Inflammatory macrophage treated with lipopolysaccharide for 1 hour (primary cell): ENCODE results near the gene SLIT3.

Experiments used
- DNase-seq, 2 donors: peaks; one replicate each; pipeline ENCODE4 v3.0.0-alpha.2; 2020 to 2022

SLIT3 gene

GRCh38 chr5:168910874-168911273, 390.1 kb downstream of the SLIT3 start:
- DNase-seq: no peak

DNA sequence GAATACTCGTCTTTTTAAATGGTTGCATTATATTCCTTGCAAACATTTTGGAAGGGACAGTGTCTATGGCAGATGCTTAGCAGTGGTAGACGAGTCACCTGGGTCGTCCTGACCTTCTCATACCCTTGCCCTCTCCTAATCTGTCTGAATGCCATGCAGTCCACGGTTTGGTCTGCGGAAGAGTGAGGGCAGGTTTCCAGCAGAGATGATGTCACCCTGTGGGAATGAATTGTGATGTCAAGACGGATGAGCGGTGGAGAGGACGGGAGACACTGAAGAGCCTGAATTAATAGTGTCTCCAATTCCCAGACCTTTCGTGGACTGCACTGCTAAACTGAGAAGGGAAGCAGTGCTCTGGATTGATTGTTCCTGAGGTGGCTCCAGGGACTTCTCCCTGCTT, 392.7 kb downstream of the SLIT3 start:
- DNase-seq: no peak

- DNase-seq: no peak
These were observed 397.9 kb downstream of the SLIT3 start for GRCh38 chr5:168903061-168903460.

GRCh38 chr5:168899673-168900072, 401.3 kb downstream of the SLIT3 start:
- no peak for DNase-seq

DNA sequence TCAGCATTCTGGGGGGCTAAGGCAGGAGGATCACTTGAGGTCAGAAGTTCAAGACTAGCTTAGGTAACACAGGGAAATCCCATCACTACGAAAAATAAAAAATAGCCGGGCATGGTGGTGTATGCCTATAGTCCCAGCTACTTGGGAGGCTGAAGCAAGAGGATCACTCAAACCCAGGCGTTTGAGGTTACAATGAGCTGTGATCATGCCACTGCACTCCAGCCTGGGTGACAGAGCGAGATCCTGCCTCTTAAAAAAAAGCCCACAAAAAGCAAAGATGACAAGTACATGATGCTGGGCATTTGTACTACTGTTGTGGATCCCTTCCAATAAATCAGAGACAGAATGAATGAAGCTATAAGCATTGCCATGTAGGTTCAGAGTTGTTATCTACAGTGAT, 401.7 kb downstream of the SLIT3 start:
- no peak for DNase-seq

DNA sequence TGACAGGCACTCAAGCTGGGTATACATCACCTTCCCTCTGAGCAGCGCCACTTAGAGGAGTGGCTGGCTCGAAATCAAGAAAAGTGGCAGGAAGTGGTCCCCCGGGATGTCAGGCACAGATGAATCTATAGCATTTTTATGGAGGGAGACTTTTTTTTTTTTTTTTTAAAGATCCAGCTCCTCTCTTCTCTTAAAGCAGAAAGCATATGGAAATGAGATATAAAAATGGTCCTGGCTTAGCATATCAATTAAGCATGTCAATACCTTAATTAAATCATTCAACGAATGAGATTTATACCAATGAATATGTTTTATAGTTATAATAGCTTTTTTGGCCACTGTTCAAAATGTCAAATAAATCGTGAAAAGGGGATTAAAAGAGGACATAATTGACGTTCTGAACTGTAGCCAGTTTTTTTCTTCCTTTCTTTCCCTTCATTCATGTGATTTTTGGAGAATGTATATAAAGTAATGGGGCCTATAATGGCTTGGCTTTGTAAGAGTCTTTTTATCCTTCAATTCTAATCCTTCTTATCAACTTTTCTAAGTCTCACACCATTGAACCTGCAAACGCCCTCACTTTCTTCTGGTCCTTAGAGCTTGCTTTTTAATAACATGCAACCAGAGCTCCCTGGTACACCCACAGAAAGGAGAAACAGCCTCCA, 402.6 kb downstream of the SLIT3 start:
- DNase-seq: no peak

DNA sequence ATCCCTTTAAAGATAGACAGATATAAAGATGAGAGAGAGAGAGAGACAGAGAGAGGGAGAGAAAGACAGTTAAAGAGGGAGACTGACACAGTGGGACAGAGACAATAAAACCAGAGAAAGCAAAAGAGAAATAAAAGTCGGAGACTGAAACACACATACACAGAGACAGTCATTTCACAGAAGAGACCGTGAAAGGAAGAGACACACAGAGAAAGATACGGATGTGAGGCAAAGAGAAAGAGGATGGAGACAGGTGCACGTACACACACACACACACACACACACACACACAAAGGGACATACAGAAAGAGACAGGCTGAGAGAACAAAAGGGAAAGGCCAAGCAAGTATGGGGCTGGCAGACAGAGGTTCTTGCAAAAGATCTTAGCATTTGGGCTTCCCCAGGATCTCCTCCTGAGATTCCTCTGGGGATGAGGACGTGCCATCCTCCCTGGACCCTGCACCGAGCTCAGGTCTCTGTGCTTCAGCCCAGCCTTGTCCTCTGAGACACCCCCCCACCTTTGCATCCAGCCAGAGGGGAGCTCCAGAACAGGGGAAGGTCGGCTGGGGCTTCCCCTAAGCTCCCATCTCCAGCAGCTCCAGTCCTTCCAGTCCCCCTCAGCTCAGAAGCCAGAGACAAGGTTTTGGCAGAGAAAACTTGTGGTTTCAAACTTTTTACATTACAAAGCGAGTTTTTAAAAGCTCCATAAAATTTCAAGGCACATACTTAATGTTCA, 403.4 kb downstream of the SLIT3 start:
- DNase-seq: no peak

GRCh38 chr5:168895295-168896071, 405.5 kb downstream of the SLIT3 start:
- no peak for DNase-seq

GRCh38 chr5:168893283-168893682, 407.7 kb downstream of the SLIT3 start:
- no peak for DNase-seq

- no peak for DNase-seq
These were observed 408.2 kb downstream of the SLIT3 start for GRCh38 chr5:168892618-168893186.

DNA sequence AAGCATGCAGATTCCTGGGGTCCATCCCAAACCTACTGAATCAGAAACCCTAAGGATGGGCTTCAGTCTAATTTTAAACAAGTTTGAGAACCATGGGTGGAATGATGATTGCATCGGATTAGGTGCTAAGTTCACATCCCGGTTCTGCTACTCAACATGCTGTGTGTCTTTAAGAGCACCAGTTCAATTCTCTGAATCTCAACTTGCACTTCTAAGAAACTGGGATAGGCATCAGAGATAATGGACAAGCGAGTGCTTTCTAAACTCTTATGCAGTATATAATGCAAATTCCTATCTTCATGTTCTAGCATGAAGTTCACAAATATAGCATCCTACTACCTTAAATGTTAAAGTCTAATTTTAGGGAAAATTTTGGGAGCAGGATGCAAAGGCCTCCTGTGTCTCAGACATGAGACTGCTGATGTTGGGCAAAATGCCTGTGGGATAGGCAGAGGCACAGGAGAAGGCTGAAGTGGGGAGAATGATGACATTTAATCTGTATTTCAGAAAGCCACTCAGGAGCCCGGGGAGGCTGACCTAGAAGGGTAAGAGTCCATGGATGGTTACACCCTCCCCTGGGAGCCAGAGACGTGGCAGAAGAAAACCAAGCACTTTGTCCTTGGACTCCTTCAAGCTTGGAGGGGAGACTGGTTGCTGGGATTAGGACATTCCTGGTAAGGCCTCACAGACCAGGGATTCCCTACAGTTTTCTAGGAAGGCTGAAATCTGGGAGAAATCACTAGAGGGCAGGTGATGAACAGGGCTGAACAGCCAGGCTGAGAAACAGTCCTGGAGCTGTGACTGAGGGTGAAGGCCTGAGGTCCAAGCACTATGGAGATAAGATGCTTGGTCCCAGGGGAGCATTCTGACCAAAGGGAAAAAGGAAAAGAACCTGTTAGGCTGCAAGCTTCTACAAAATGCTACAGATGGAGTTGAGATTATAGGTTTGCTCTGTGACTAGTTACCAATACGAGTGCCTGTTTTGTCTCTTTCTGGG, 409.8 kb downstream of the SLIT3 start:
- no peak for DNase-seq

- no peak for DNase-seq
These were observed 411.9 kb downstream of the SLIT3 start for GRCh38 chr5:168889039-168889438.

- no peak for DNase-seq
These were observed 413.0 kb downstream of the SLIT3 start for GRCh38 chr5:168887931-168888330.

DNA sequence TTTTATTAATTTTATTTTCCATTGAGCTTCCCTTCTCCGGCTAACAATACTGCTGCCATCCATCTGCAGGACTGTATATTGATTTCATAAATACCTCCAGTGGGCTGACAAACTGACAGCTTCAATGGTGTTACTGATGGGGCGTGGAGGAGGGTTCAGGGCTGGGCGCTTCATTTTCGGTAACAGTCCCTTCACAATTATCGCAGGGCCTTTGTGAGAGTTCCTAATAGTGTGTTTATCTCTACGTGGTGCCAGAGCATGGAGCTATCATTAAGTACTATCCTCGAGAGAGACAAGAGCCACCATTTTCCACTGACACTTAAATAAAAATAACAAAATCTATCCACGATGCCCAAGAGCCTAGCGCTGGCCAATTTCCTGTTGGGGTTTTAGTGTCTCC, 414.8 kb downstream of the SLIT3 start:
- DNase-seq: no peak

GRCh38 chr5:168885324-168886120, 415.4 kb downstream of the SLIT3 start:
- DNase-seq: peak in 1 of 2 donors; percentile 1

DNA sequence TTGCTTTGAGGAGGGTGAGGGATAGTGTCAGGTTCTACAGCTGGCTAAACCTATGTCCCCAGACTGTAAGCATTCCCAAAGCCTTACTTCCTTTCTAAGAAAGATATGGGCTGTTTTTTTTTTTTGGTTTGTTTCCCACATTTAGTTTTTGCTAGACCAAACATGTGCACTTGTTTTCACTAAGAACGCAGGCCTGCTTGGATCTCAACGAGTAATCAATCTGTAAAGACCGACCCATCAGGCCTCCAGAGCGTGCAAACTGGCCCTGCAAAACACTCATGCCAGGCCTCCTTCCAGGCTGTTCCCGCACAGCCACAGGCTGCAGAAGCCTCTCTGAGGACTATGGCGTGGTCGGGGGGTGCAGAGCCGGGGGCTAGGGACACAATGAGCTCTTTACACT, 416.9 kb downstream of the SLIT3 start:
- DNase-seq: no peak

DNA sequence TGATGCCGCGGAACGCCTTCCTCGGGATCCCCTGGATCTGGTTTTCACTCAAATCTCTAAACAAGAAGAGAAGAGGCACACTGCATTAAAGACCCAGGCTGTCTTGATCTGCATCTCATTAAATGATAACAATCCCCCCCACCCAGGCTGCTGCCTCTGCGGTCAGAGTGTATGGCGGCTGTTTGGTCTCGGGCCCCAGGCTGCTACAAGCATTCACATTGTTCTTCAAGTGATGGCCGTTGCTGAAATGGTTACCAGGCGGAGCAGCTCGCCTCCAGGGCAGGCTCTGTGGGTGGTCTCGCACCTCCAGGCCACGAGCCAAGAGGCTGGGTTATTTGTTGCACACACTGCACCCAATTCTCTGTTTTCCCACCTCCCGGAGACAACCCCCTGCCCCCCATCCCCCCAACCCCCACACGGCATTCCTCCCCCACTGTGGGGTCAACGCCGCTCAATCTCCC, 417.6 kb downstream of the SLIT3 start:
- no peak for DNase-seq

- DNase-seq: no peak
These were observed 418.7 kb downstream of the SLIT3 start for GRCh38 chr5:168882283-168882682.

DNA sequence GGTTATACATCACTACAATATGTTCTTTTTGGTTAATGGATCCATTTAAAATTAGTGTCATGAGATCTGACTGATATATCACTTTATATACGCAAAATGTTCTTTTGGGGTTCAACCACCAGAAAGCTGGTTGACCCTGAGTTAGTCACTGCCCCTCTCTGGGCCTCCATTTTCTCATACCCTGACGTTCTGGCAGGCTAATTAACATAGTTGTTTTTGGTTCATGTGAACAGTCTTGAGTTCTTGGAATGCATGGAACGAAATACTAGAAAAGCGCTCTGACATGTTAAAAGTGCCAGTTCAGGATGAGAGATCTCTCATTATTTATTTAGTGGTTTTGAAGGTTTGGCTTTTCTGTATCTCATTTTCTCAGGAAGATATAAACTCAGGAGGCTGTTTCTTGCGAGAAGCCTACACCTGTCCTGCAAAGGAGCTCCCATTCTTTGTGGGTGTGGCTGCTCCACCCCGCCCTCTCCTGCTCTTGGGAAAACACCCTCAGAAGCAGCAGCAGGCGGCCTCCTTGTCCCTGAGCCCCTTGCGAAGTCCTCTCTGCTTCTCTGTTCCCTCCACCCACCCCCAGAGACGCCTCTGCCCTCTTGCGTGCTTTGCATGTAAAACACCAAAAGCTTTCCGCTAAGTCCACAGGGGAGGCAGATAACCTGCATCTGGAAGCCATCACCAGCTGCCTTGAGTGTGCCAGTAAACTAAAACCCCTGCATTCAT, 419.4 kb downstream of the SLIT3 start:
- no peak for DNase-seq

- DNase-seq: no peak
These were observed 421.0 kb downstream of the SLIT3 start for GRCh38 chr5:168879929-168880328.

DNA sequence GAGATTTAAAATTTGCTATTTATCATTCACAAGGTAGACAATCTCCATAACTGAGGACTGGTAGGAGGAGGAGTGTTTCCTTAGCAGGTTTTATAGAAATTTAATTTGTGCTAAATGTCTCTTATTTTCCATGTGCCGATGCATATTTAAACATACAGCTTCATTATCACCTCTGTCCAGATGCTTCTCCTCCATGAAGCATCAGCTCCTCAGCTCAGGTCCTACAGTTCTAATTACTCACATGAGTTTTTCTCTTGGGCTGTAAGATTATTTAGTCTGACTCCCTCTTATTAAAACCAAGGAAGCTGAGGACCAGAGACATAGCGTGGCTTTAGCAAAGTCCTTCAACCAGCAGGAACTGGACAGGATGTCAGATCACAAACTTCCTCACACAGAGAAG, 421.6 kb downstream of the SLIT3 start:
- DNase-seq: no peak
